BJ (cell line): ENCODE results near the gene URB1. TPM values are rescaled to one million over a fixed set of nuclear protein-coding genes. Genes with fewer than 3 reads are reported as not detected.

Source experiments
- CTCF ChIA-PET: fragments of 350-600 bp; formaldehyde crosslinking; extraction: SDS; loops from one replicate; lab custom pipeline; 2021; ENCODE audit warnings: antibody characterized with exemption, inconsistent platforms; lab: Yijun Ruan, JAX
- POLR2A ChIA-PET: fragments of 300-600 bp; sonication (Branson Sonifier 250); formaldehyde crosslinking; extraction: SDS; loops from one replicate; lab custom pipeline; 2021; ENCODE audit warnings: antibody characterized with exemption; lab: Charles Lee
- DNase-seq: peaks from one replicate; pipeline ENCODE4 v3.0.0-alpha.2; 2011; ENCODE audit warnings: low read depth
- H3K27me3 ChIP-seq: 2 replicates; pipeline ENCODE4 v1.6.0; 2011; ENCODE audit warnings: low read length; ENCODE audit not compliant: control insufficient read depth, insufficient read depth
- H3K36me3 ChIP-seq: 2 replicates; pipeline ENCODE4 v1.5.1; 2011; ENCODE audit warnings: low read length; ENCODE audit not compliant: control insufficient read depth, insufficient read depth
- H3K4me3 ChIP-seq: 2 replicates; pipeline ENCODE4 v1.5.1; 2011; ENCODE audit warnings: low read depth, mild to moderate bottlenecking, control low read depth, low read length
- CTCF ChIP-seq: IDR thresholded peaks from 2 replicates; pipeline ENCODE4 v1.5.1; 2011; ENCODE audit warnings: low read depth, mild to moderate bottlenecking, control low read depth, inconsistent platforms, low read length, moderate library complexity; ENCODE audit not compliant: insufficient read depth
- polyA plus RNA-seq: library from polyadenylated mRNA; depleted of rRNA; stranded (reverse); fragments of >200 nt; gene quantifications from 2 replicates; pipeline ENCODE4 v1.2.3, GENCODE V29; 2011; rRNA removed
- small RNA-seq: library from RNA; depleted of rRNA; stranded (forward); fragments of <200 nt; gene quantifications from one replicate; pipeline ENCODE3, GENCODE V24; 2012; ENCODE audit warnings: low replicate concordance, low read depth; ENCODE audit not compliant: insufficient read length

URB1 gene
- polyA plus RNA-seq, 1 experiment = 8.8 TPM

GRCh38 chr21:32261929-32262328 is 130.9 kb downstream of the URB1 start:
- TF ChIP-seq CTCF = no peak
- ChIA-PET CTCF (interaction anchor here (0.7 to 2.8 kb wide), 2 partner anchors 396 to 476 kb away, joined by 5 to 8 read pairs; no protein-coding TSS in a partner anchor), POLR2A (no interaction called here)
- Histone ChIP-seq H3K27me3 (no peaks in the 10 kb centered on the region), H3K36me3 (no peaks in the 10 kb centered on the region), H3K4me3 (no peak overlapping the region)
- no peak for DNase-seq

Small RNA genes lying within 50 kb of the gene (small RNA-seq; reads per million reads assigned to genes)
- not detected for gene SNORA80A

Other genes starting within 250 kb of the URB1 start
- gene MIS18A, start 114.0 kb downstream of the URB1 start, polyA plus RNA-seq = 6.0 and 7.2 TPM in 2 replicates
- not detected in 2 replicates for gene MRAP, start 94.2 kb downstream of the URB1 start, polyA plus RNA-seq
- gene EVA1C, start 19.7 kb upstream of the URB1 start, polyA plus RNA-seq = 9.6 and 12.2 TPM in 2 replicates
- 0.11 TPM in 1 of 2 replicates, not detected in the other for gene TCP10L, start 192.5 kb upstream of the URB1 start, polyA plus RNA-seq
- gene CFAP298, start 219.4 kb upstream of the URB1 start, polyA plus RNA-seq = 14.5 and 16.4 TPM in 2 replicates